Suprapubic skin (tissue), 4 donors: ENCODE measurements around the gene XPO6. TPM values are rescaled to one million over a fixed set of nuclear protein-coding genes. Genes with fewer than 3 reads are reported as not detected.

Source experiments
- DNase-seq, 2 donors: peaks; one replicate each; pipeline ENCODE4 v3.0.0-alpha.2; 2019; ENCODE audit warnings: low spot score in 2 of 2
- H3K27ac ChIP-seq: fragments of 200-600 bp; sonication (generic); one replicate; pipeline ENCODE4 v1.5.1; 2019
- H3K27me3 ChIP-seq: fragments of 200-600 bp; sonication (generic); one replicate; pipeline ENCODE4 v1.5.1; 2019
- H3K36me3 ChIP-seq: fragments of 200-600 bp; sonication (generic); one replicate; pipeline ENCODE4 v1.5.1; 2019
- H3K4me1 ChIP-seq: fragments of 200-600 bp; sonication (generic); one replicate; pipeline ENCODE4 v1.5.1; 2019
- H3K4me3 ChIP-seq: fragments of 200-600 bp; sonication (generic); one replicate; pipeline ENCODE4 v1.5.1; 2019; ENCODE audit warnings: mild to moderate bottlenecking
- H3K9me3 ChIP-seq: fragments of 200-600 bp; sonication (generic); one replicate; pipeline ENCODE4 v1.5.1; 2019
- EP300 ChIP-seq: sonication (generic); formaldehyde crosslinking; IDR thresholded peaks from one replicate; pipeline ENCODE4 v1.6.1; 2017; ENCODE audit warnings: antibody characterized with exemption
- POLR2A ChIP-seq, 2 donors: fragments of 450-650 bp; IDR thresholded peaks; one replicate each; pipeline ENCODE4 v1.6.1; 2017; ENCODE audit warnings: antibody characterized with exemption in 2 of 2, mild to moderate bottlenecking in 2 of 2, moderate library complexity in 2 of 2
- POLR2AphosphoS5 ChIP-seq, 3 donors: sonication (generic); formaldehyde crosslinking; IDR thresholded peaks; one replicate each; pipeline ENCODE4 v1.6.1; 2017; ENCODE audit warnings: antibody characterized with exemption in 3 of 3
- WGBS: methylation state at CpG from one replicate; pipeline ENCODE4 v1.1.5; 2018; 5-methylcytosine and 5-hydroxymethylcytosine counted together
- total RNA-seq, 4 donors: library from RNA; depleted of rRNA; stranded (reverse); fragments of >200 nt; gene quantifications; one replicate each; pipeline ENCODE4 v1.1.0, GENCODE V29; 2016
- TF ChIP-seq, protein P1 (sequence below), 2 donors: fragments of 200-600 bp in 1 of 2; fragments of 450-650 bp in 1 of 2; sonication (generic) in 1 of 2; IDR thresholded peaks; one replicate each; pipeline ENCODE4 v1.5.1; 2016 to 2019; ENCODE audit warnings: antibody characterized with exemption in 2 of 2, mild to moderate bottlenecking in 1 of 2, moderate library complexity in 1 of 2

The XPO6 gene
- total RNA-seq, 4 donors from 2014 or later, result 78.6 to 161 (median 88.1) TPM

DNA sequence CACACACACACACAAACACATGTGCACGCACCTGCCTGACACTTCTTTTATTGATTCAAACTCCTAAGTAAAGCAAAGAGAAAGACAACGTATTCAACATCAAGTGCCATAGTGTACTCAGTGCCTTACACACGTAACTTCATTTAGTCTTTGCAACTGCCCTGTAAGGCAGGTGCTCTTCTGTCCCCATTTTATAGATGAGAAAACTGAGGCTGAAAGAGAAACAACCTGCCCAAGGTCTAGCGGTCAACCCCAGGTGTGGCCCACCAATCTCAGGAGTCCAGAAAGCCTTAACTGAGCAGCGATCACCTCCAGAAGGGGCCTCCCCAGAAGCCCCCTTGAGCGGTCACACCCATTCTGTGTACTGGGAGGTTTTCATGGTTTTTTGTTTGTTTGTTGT is 137.9 kb downstream of the XPO6 start:
- 95% methylated on average over 6 of the region's 6 CpGs for WGBS
- H3K9me3 ChIP-seq, result no peaks in the 10 kb centered on the region
- no peak overlapping the region for H3K4me3 ChIP-seq
- DNase-seq, result no peak
- peaks cover 2% of the 10 kb centered on the region for H3K4me1 ChIP-seq
- no peaks in the 10 kb centered on the region for H3K27me3 ChIP-seq
- TF ChIP-seq POLR2AphosphoS5 (IDR thresholded peaks at IDR 0.05) (no peak), POLR2A (IDR thresholded peaks at IDR 0.05) (no peak), EP300 (no peak)
- TF ChIP-seq, protein P1, sequence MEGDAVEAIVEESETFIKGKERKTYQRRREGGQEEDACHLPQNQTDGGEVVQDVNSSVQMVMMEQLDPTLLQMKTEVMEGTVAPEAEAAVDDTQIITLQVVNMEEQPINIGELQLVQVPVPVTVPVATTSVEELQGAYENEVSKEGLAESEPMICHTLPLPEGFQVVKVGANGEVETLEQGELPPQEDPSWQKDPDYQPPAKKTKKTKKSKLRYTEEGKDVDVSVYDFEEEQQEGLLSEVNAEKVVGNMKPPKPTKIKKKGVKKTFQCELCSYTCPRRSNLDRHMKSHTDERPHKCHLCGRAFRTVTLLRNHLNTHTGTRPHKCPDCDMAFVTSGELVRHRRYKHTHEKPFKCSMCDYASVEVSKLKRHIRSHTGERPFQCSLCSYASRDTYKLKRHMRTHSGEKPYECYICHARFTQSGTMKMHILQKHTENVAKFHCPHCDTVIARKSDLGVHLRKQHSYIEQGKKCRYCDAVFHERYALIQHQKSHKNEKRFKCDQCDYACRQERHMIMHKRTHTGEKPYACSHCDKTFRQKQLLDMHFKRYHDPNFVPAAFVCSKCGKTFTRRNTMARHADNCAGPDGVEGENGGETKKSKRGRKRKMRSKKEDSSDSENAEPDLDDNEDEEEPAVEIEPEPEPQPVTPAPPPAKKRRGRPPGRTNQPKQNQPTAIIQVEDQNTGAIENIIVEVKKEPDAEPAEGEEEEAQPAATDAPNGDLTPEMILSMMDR (IDR thresholded peaks at IDR 0.05), result no peak
- H3K36me3 ChIP-seq, result no peaks in the 10 kb centered on the region
- no peak overlapping the region for H3K27ac ChIP-seq

DNA sequence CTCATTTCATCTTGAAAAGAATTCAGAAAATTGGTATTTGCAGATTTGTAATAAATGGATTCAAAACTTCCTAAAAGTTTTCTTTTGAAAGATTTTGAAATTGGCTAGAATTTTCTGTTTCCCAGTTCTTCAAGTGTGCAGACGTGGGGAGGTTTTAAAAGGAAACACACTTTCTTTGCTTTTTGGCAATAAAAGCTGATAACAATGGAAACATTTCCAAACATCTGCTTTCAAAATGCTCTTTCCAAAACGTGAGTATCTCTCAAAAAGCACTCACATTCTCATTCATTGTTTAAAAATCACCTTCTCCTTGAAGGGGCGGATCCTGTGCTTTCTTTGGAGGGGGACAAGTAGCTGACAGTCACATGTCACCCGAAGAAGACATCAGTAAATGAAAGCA is 139.7 kb downstream of the XPO6 start:
- TF ChIP-seq EP300 (no peak), POLR2AphosphoS5 (IDR thresholded peaks at IDR 0.05) (no peak), POLR2A (IDR thresholded peaks at IDR 0.05) (no peak)
- TF ChIP-seq, protein P1 (IDR thresholded peaks at IDR 0.05), result no peak

DNA sequence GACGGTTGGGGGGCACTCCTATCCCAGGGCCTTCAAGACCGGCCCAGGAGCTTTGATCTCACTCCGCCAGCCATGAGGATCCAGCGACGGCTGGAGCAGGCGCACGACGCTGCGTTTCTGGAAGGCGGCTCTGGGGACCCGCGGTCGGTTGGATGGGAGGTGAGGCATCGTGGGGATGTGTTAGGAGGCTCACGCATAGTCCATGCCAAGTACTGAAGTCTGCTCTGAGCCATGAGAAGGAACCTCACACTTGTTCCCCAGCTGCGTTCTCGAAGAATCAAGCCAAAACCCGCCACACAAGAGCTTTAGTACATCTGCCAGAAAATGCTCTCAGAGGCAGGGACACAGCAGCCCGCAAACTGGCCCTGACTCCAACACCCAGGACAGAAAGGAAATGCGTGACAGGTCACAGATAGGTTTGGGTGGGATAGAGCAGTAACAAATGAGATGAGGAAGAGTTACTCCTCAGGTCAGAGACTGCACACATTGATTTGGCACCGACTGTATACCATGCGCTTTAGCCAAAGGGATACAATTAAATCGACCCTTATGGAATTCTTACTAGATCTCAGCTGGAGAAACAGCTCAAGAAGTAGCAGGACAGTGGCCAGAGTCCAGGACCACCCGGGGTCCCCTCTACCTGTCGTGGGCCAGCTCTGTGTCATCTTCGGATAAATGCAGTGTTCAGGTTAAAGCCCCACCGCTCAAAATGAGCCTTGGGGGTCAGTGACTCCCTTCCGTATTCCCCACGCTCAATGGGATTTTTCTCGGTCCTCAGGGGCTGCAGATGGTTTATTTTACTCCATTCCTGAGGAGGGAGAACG is 141.6 kb downstream of the XPO6 start:
- Histone ChIP-seq H3K4me3 (no peak overlapping the region), H3K9me3 (no peaks in the 10 kb centered on the region), H3K36me3 (no peaks in the 10 kb centered on the region), H3K27ac (no peak overlapping the region), H3K27me3 (peaks cover 9% of the 10 kb centered on the region), H3K4me1 (peaks cover 2% of the 10 kb centered on the region)
- 54% methylated on average over 31 of the region's 31 CpGs for WGBS
- TF ChIP-seq EP300 (no peak), POLR2A (IDR thresholded peaks at IDR 0.05) (no peak), POLR2AphosphoS5 (IDR thresholded peaks at IDR 0.05) (no peak)
- TF ChIP-seq, protein P1 (IDR thresholded peaks at IDR 0.05), result no peak
- DNase-seq, result no peak

More for the DNA sequence above, 139.7 kb downstream of the XPO6 start:
- no peak overlapping the region for H3K4me3 ChIP-seq
- no peaks in the 10 kb centered on the region for H3K9me3 ChIP-seq
- no peak overlapping the region for H3K27ac ChIP-seq
- no peaks in the 10 kb centered on the region for H3K27me3 ChIP-seq
- H3K36me3 ChIP-seq, result no peaks in the 10 kb centered on the region
- no peak for DNase-seq
- peaks cover 2% of the 10 kb centered on the region for H3K4me1 ChIP-seq
- WGBS, result 46% methylated on average over 4 of the region's 4 CpGs

DNA sequence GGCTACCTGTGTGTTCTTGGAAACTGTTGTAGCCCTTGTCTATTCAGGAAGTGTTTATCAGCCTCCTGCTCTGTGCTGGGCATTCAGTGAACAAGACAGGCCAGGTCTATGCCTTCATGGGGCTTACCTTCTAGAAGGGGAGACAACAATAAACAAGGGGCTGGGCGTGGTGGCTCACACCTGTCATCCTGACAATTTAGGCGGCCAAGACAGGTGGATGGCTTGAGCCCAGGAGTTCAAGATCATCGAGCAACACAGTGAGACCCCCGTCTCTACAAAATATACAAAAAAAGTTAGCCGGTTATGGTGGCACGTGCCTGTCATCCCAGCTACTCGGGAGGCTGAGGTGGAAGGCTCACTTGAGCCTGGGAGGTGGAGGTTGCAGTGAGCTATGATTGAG is 142.8 kb downstream of the XPO6 start:
- DNase-seq, result no peak
- Histone ChIP-seq H3K4me1 (peaks cover 2% of the 10 kb centered on the region), H3K27me3 (peaks cover 22% of the 10 kb centered on the region), H3K9me3 (no peaks in the 10 kb centered on the region), H3K36me3 (no peaks in the 10 kb centered on the region), H3K27ac (no peak overlapping the region), H3K4me3 (no peak overlapping the region)
- TF ChIP-seq POLR2AphosphoS5 (IDR thresholded peaks at IDR 0.05) (no peak), POLR2A (IDR thresholded peaks at IDR 0.05) (no peak)
- TF ChIP-seq, protein P1 (IDR thresholded peaks at IDR 0.05), result no peak
- 93% methylated on average over 7 of the region's 7 CpGs for WGBS

DNA sequence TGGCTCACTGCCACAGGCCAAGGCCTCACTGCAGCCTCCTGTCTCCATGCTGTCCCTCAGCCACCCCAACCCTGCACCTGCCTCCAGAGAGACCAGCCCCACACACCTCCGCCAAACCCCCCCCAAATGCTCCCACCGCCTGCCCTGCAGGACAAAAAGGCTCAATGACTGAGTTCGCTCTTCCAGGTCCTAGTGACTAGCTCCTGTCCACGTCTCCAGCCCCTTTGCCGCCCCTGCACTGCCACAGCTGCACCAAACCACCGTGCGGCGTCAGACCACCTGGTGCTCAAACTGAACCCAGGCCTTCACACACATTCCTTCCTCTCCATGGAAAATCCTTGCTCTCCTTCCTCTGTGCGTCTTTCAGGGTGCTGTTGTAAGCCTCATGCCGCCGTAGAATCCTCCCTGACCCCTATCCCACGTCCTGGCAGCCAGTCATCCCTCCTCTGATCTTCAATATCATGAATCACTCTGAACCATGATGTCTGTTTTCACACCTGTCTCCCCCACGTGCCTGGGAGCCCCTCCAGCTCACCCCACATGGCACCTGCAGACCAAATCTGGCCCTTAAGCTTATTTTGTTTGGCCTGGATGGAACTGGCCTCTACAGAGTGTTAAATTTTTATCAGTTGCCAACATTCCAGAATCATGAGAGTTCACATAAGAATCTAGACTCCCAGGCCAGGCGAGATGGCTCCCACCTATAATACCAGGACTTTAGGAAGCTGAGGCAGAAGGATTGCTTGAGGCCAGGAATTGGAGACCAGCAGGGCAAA is 144.0 kb downstream of the XPO6 start:
- DNase-seq, result no peak
- Histone ChIP-seq H3K9me3 (no peaks in the 10 kb centered on the region), H3K36me3 (no peaks in the 10 kb centered on the region), H3K27me3 (peaks cover 33% of the 10 kb centered on the region), H3K4me1 (peaks cover 12% of the 10 kb centered on the region), H3K4me3 (no peak overlapping the region), H3K27ac (no peak overlapping the region)
- TF ChIP-seq, protein P1 (IDR thresholded peaks at IDR 0.05), result no peak
- TF ChIP-seq POLR2A (IDR thresholded peaks at IDR 0.05) (no peak), POLR2AphosphoS5 (IDR thresholded peaks at IDR 0.05) (no peak), EP300 (no peak)
- WGBS, result 86% methylated on average over 14 of the region's 14 CpGs
